Natural killer cell (primary cell): ENCODE measurements around the gene ABCC1. TPM values are rescaled to one million over a fixed set of nuclear protein-coding genes. Genes with fewer than 3 reads are reported as not detected.

ENCODE experiments used
- ATAC-seq, 3 donors: fragments of 150-1000 bp in 2 of 3; fragments of 200-7000 bp in 1 of 3; cut with Tn5 transposase; 1 replicate in 1 of 3; 2 replicates in 2 of 3; pipeline ENCODE4 v1.10.0; 2021; ENCODE audit warnings: mild to moderate bottlenecking in 2 of 3, moderate library complexity in 2 of 3
- DNase-seq, 2 donors: peaks; one replicate each; pipeline versions ENCODE4 v3.0.0 to v3.0.0-alpha.2; 2013 to 2021; ENCODE audit warnings: mixed read lengths in 1 of 2
- H3K27ac ChIP-seq: one replicate; pipeline ENCODE4 v1.5.1; 2013; ENCODE audit warnings: mild to moderate bottlenecking, low read length
- H3K27me3 ChIP-seq: one replicate; pipeline ENCODE4 v1.6.1; 2013; ENCODE audit warnings: low read length; ENCODE audit not compliant: control insufficient read depth, insufficient read depth
- H3K36me3 ChIP-seq: one replicate; pipeline ENCODE4 v1.6.1; 2013; ENCODE audit warnings: low read length; ENCODE audit not compliant: control insufficient read depth, insufficient read depth
- H3K4me1 ChIP-seq: one replicate; pipeline ENCODE4 v1.6.1; 2013; ENCODE audit warnings: low read length; ENCODE audit not compliant: control insufficient read depth, insufficient read depth
- H3K4me3 ChIP-seq: one replicate; pipeline ENCODE4 v1.5.1; 2013; ENCODE audit warnings: low read length
- H3K9me3 ChIP-seq: one replicate; pipeline ENCODE4 v1.6.1; 2013; ENCODE audit warnings: low read length; ENCODE audit not compliant: control insufficient read depth, insufficient read depth
- H3K27ac Mint-ChIP-seq, 2 donors: one replicate each; pipeline ENCODE4 v1.8.0; 2022; ENCODE audit warnings: mild to moderate bottlenecking in 2 of 2, mixed read lengths in 2 of 2, moderate library complexity in 1 of 2
- H3K27me3 Mint-ChIP-seq, 2 donors: one replicate each; pipeline ENCODE4 v1.8.0; 2022; ENCODE audit warnings: low read depth in 2 of 2, mixed read lengths in 2 of 2
- H3K36me3 Mint-ChIP-seq: one replicate; pipeline ENCODE4 v1.8.0; 2022; ENCODE audit warnings: mixed read lengths
- H3K4me1 Mint-ChIP-seq, 2 donors: one replicate each; pipeline ENCODE4 v1.8.0; 2022; ENCODE audit warnings: mixed read lengths in 2 of 2
- H3K4me3 Mint-ChIP-seq: one replicate; pipeline ENCODE4 v1.8.0; 2022; ENCODE audit warnings: mild to moderate bottlenecking, moderate library complexity, mixed read lengths
- H3K9me3 Mint-ChIP-seq, 2 donors: one replicate each; pipeline ENCODE4 v1.8.0; 2022; ENCODE audit warnings: mixed read lengths in 2 of 2
- CTCF ChIP-seq: fragments of 200-600 bp; IDR thresholded peaks from one replicate; pipeline ENCODE4 v1.8.0; 2022; ENCODE audit warnings: antibody characterized with exemption
- WGBS: methylation state at CpG from one replicate; pipeline ENCODE4 v1.1.7; 2013; ENCODE audit warnings: missing lambda C conversion rate; ENCODE audit not compliant: insufficient coverage; 5-methylcytosine and 5-hydroxymethylcytosine counted together
- intact Hi-C: fragments of 100-400 bp; cut with micrococcal nuclease; formaldehyde crosslinking; loops from one replicate; pipeline ENCODE4 v1.14.2; 2022
- total RNA-seq, 4 donors: library from RNA; stranded (reverse); fragments of 120-200 nt in 1 of 4; gene quantifications; one replicate each; pipeline versions ENCODE4 v1.2.3 to v1.2.4, GENCODE V29; 2013 to 2022

ABCC1 gene
- total RNA-seq, 3 donors from 2014 or later (not counting 1 experiment from before 2014, with no cell fraction given): 24.5 to 53.9 (median 27.9) TPM

- H3K9me3 Mint-ChIP-seq: no peaks in the 10 kb centered on the region
- peaks cover 52% of the 10 kb centered on the region for H3K36me3 ChIP-seq
- H3K27ac Mint-ChIP-seq: no peak overlapping the region
- DNase-seq (no peak), ATAC-seq (no peak)
- H3K9me3 ChIP-seq: no peaks in the 10 kb centered on the region
- no peak for TF ChIP-seq CTCF
- H3K4me3 ChIP-seq: no peak overlapping the region
- H3K4me1 ChIP-seq: no peaks in the 10 kb centered on the region
- intact Hi-C loops: no loop called here
- H3K27me3 ChIP-seq: no peaks in the 10 kb centered on the region
- H3K27ac ChIP-seq: no peak overlapping the region
- no peaks in the 10 kb centered on the region for H3K4me1 Mint-ChIP-seq
- H3K36me3 Mint-ChIP-seq: peaks cover 6% of the 10 kb centered on the region
- H3K4me3 Mint-ChIP-seq: no peak overlapping the region
- 92% methylated on average over 11 of the region's 11 CpGs for WGBS
- no peaks in the 10 kb centered on the region for H3K27me3 Mint-ChIP-seq
Observed at GRCh38 chr16:16141141-16141540, 191.7 kb downstream of the ABCC1 start.

- H3K36me3 ChIP-seq: peaks cover 47% of the 10 kb centered on the region
- intact Hi-C loops: no loop called here
- 97% methylated on average over 5 of the region's 7 CpGs for WGBS
- no peak for TF ChIP-seq CTCF
- H3K27ac ChIP-seq: no peak overlapping the region
- H3K4me1 Mint-ChIP-seq: no peaks in the 10 kb centered on the region
- no peaks in the 10 kb centered on the region for H3K9me3 Mint-ChIP-seq
- no peak for ATAC-seq
- H3K27me3 Mint-ChIP-seq: no peaks in the 10 kb centered on the region
- H3K27ac Mint-ChIP-seq: no peak overlapping the region
- H3K4me1 ChIP-seq: no peaks in the 10 kb centered on the region
- no peak overlapping the region for H3K4me3 ChIP-seq
- H3K4me3 Mint-ChIP-seq: no peak overlapping the region
- no peak for DNase-seq
- no peaks in the 10 kb centered on the region for H3K9me3 ChIP-seq
- no peaks in the 10 kb centered on the region for H3K27me3 ChIP-seq
- peaks cover 6% of the 10 kb centered on the region for H3K36me3 Mint-ChIP-seq
Observed at GRCh38 chr16:16141784-16142396, 192.5 kb downstream of the ABCC1 start.

- Histone ChIP-seq H3K9me3 (no peaks in the 10 kb centered on the region), H3K27ac (no peak overlapping the region), H3K4me1 (no peaks in the 10 kb centered on the region), H3K27me3 (no peaks in the 10 kb centered on the region), H3K4me3 (no peak overlapping the region), H3K36me3 (peaks cover 39% of the 10 kb centered on the region)
- Mint-ChIP-seq H3K27ac (no peak overlapping the region), H3K4me1 (no peaks in the 10 kb centered on the region), H3K4me3 (no peak overlapping the region), H3K9me3 (no peaks in the 10 kb centered on the region), H3K27me3 (no peaks in the 10 kb centered on the region), H3K36me3 (peaks cover 6% of the 10 kb centered on the region)
- no peak for TF ChIP-seq CTCF
- WGBS: 83% methylated on average over 15 of the region's 15 CpGs
- intact Hi-C loops: no loop called here
- DNase-seq (no peak), ATAC-seq (no peak)
Observed at GRCh38 chr16:16143038-16143763, 193.8 kb downstream of the ABCC1 start.
